PC-3 (cell line): ENCODE results near the gene TSPYL4. TPM values are rescaled to one million over a fixed set of nuclear protein-coding genes. Genes with fewer than 3 reads are reported as not detected.

Experiments
- ATAC-seq: fragments of 200-7000 bp; cut with Tn5 transposase; 2 replicates; pipeline ENCODE4 v1.9.1; 2020; ENCODE audit warnings: mild to moderate bottlenecking, moderate library complexity
- BruUV-seq: library from RNA; stranded (reverse); fragments of 400-500 nt; replicated peaks from 2 replicates; lab custom pipeline; 2021; lab: Mats Ljungman, UMichigan
- CTCF ChIA-PET: fragments of 300-600 bp; sonication (Branson Sonifier 250); formaldehyde crosslinking; loops from one replicate; lab custom pipeline; 2022; ENCODE audit warnings: antibody characterized with exemption; lab: Charles Lee
- POLR2A ChIA-PET: fragments of 300-600 bp; sonication (Branson Sonifier 250); formaldehyde crosslinking; loops from one replicate; lab custom pipeline; 2022; ENCODE audit warnings: antibody characterized with exemption; ENCODE audit not compliant: unreplicated experiment; lab: Charles Lee
- DNase-seq: peaks from one replicate; pipeline ENCODE4 v3.0.0-alpha.2; 2015
- H2AFZ ChIP-seq: fragments of 300-600 bp; sonication (generic); 2 replicates; pipeline ENCODE4 v1.6.0; 2016; ENCODE audit warnings: antibody characterized with exemption, low read length
- H3F3A ChIP-seq: fragments of 300-600 bp; sonication (generic); one replicate; pipeline ENCODE4 v1.6.0; 2017; ENCODE audit warnings: antibody characterized with exemption, low read length, control low read depth, mild to moderate bottlenecking; ENCODE audit not compliant: unreplicated experiment
- H3K27ac ChIP-seq: fragments of 300-600 bp; sonication (generic); 2 replicates; pipeline ENCODE4 v1.5.1; 2016; ENCODE audit warnings: mild to moderate bottlenecking, low read length
- H3K27me3 ChIP-seq: fragments of 300-600 bp; sonication (generic); 2 replicates; pipeline ENCODE4 v1.6.1; 2016; ENCODE audit warnings: low read length, mixed read lengths
- H3K36me3 ChIP-seq: fragments of 300-600 bp; sonication (generic); 2 replicates; pipeline ENCODE4 v1.6.1; 2016; ENCODE audit warnings: low read depth, mixed run types, low read length, mixed read lengths
- H3K4me1 ChIP-seq: fragments of 300-600 bp; sonication (generic); 2 replicates; pipeline ENCODE4 v1.5.1; 2016; ENCODE audit warnings: low read length; ENCODE audit not compliant: insufficient read depth
- H3K4me2 ChIP-seq: fragments of 300-600 bp; sonication (generic); 2 replicates; pipeline ENCODE4 v1.6.0; 2016; ENCODE audit warnings: low read length
- H3K4me3 ChIP-seq: fragments of 300-600 bp; sonication (generic); 2 replicates; pipeline ENCODE4 v1.5.1; 2016; ENCODE audit warnings: mild to moderate bottlenecking, low read length, mixed read lengths
- H3K79me2 ChIP-seq: fragments of 300-600 bp; sonication (generic); 2 replicates; pipeline ENCODE4 v1.6.1; 2017; ENCODE audit warnings: low read length, mixed read lengths
- H3K9ac ChIP-seq: fragments of 300-600 bp; sonication (generic); 2 replicates; pipeline ENCODE4 v1.6.0; 2016; ENCODE audit warnings: mild to moderate bottlenecking, low read length
- H3K9me2 ChIP-seq: fragments of 300-600 bp; sonication (generic); replicated peaks from 2 replicates; pipeline ENCODE4 v1.6.1; 2016; ENCODE audit warnings: mixed run types, low read length, mixed read lengths
- H3K9me3 ChIP-seq: fragments of 300-600 bp; sonication (generic); 2 replicates; pipeline ENCODE4 v1.6.1; 2016; ENCODE audit warnings: low read length, mixed read lengths
- H4K20me1 ChIP-seq: fragments of 300-600 bp; sonication (generic); 2 replicates; pipeline ENCODE4 v1.6.1; 2016; ENCODE audit warnings: low read length, mixed read lengths
- CTCF ChIP-seq: fragments of 300-600 bp; sonication (generic); conservative IDR thresholded peaks from 2 replicates; pipeline ENCODE4 v1.5.1; 2017; ENCODE audit warnings: antibody characterized with exemption, low read depth, mild to moderate bottlenecking, low read length
- EZH2 ChIP-seq: fragments of 300-600 bp; sonication (generic); IDR thresholded peaks from one replicate; pipeline ENCODE4 v1.6.1; 2017; ENCODE audit warnings: antibody characterized with exemption, mild to moderate bottlenecking, low read length; ENCODE audit not compliant: unreplicated experiment
- EZH2phosphoT487 ChIP-seq: fragments of 300-600 bp; sonication (generic); IDR thresholded peaks from 2 replicates; pipeline ENCODE4 v1.6.1; 2018; ENCODE audit warnings: mild to moderate bottlenecking, antibody characterized with exemption, low read length, borderline replicate concordance
- intact Hi-C: fragments of 100-400 bp; cut with micrococcal nuclease; formaldehyde crosslinking; loops from 2 replicates; pipeline ENCODE4 v1.9.0; 2023
- total RNA-seq: library from RNA; depleted of rRNA; stranded (reverse); fragments of >200 nt; gene quantifications from 2 replicates; pipeline ENCODE4 v1.2.3, GENCODE V29; 2014

The TSPYL4 gene
- total RNA-seq, 1 experiment from 2014 or later: 8.0 TPM

GRCh38 chr6:116210750-116211425 is 43.0 kb downstream of the TSPYL4 start:
- Histone ChIP-seq H4K20me1 (no peaks in the 10 kb centered on the region), H3K4me3 (no peak overlapping the region), H3K36me3 (no peaks in the 10 kb centered on the region), H2AFZ (no peak overlapping the region), H3K4me2 (no peak overlapping the region), H3K9ac (no peak overlapping the region), H3K4me1 (peaks cover 14% of the 10 kb centered on the region), H3F3A (no peaks in the 10 kb centered on the region), H3K9me2 (no peaks in the 10 kb centered on the region), H3K9me3 (no peaks in the 10 kb centered on the region), H3K27ac (no peak overlapping the region), H3K27me3 (no peaks in the 10 kb centered on the region), H3K79me2 (no peaks in the 10 kb centered on the region)
- ChIA-PET POLR2A (no interaction called here), CTCF (no interaction called here)
- TF ChIP-seq EZH2: no peak
- no peak for TF ChIP-seq CTCF
- no peak for TF ChIP-seq EZH2phosphoT487
- ATAC-seq (peak; percentile 53), DNase-seq (peak; percentile 46)
- intact Hi-C loops: no loop called here
- no TSS peak for BruUV-seq

- ATAC-seq (no peak), DNase-seq (no peak)
- Histone ChIP-seq H3K27me3 (no peaks in the 10 kb centered on the region), H3K27ac (no peak overlapping the region), H2AFZ (no peak overlapping the region), H3K36me3 (no peaks in the 10 kb centered on the region), H3K9ac (no peak overlapping the region), H3K4me2 (no peak overlapping the region), H3K4me1 (peaks cover 9% of the 10 kb centered on the region), H3K9me2 (no peaks in the 10 kb centered on the region), H3K79me2 (no peaks in the 10 kb centered on the region), H3K9me3 (no peaks in the 10 kb centered on the region), H3F3A (no peaks in the 10 kb centered on the region), H4K20me1 (no peaks in the 10 kb centered on the region), H3K4me3 (no peak overlapping the region)
- no TSS peak for BruUV-seq
- TF ChIP-seq CTCF: no peak
- TF ChIP-seq EZH2phosphoT487: no peak
- no peak for TF ChIP-seq EZH2
- CTCF ChIA-PET: no interaction called here
- POLR2A ChIA-PET: no interaction called here
- intact Hi-C loops: no loop called here
Observed at GRCh38 chr6:116210316-116210715, 43.6 kb downstream of the TSPYL4 start.

GRCh38 chr6:116208056-116208785 is 45.7 kb downstream of the TSPYL4 start:
- intact Hi-C loops: no loop called here
- H3K9me2 ChIP-seq: no peaks in the 10 kb centered on the region
- no peak overlapping the region for H3K4me3 ChIP-seq
- ATAC-seq: no peak
- no TSS peak for BruUV-seq
- no peaks in the 10 kb centered on the region for H3F3A ChIP-seq
- no peaks in the 10 kb centered on the region for H3K27me3 ChIP-seq
- no peak overlapping the region for H3K9ac ChIP-seq
- no peak overlapping the region for H3K4me2 ChIP-seq
- DNase-seq: no peak
- no peak overlapping the region for H3K27ac ChIP-seq
- H3K9me3 ChIP-seq: no peaks in the 10 kb centered on the region
- no peak overlapping the region for H2AFZ ChIP-seq
- TF ChIP-seq EZH2 (no peak), EZH2phosphoT487 (no peak), CTCF (no peak)
- H3K4me1 ChIP-seq: peaks cover 4% of the 10 kb centered on the region; the same call in 1 of the 2 replicates
- ChIA-PET CTCF (no interaction called here), POLR2A (no interaction called here)
- no peaks in the 10 kb centered on the region for H3K79me2 ChIP-seq
- no peaks in the 10 kb centered on the region for H4K20me1 ChIP-seq
- H3K36me3 ChIP-seq: no peaks in the 10 kb centered on the region
